ENCODE measurements around the gene CDH23.

GRCh38 chr10:71459513-71459912 is 62.8 kb downstream of the CDH23 start:
- TF ChIP-seq EZH2 (IDR thresholded peaks at IDR 0.05; ENCODE audit: low read length) (no peak), CTCF (optimal IDR thresholded peaks at IDR 0.05 in 1 of 3, IDR thresholded peaks at IDR 0.05 in 1 of 3, conservative IDR thresholded peaks at IDR 0.05 in 1 of 3; ENCODE audit: extremely low read depth in 1 of 3, insufficient read depth in 2 of 3, low read length in 3 of 3) (no peak)
